HEK293T (cell line): Measurements from ENCODE around the gene DNAH1.

Experiments
- BHLHE40 ChIP-seq: fragments of 450-650 bp; IDR thresholded peaks from 2 replicates; pipeline ENCODE4 v1.6.1; 2016; ENCODE audit warnings: mild to moderate bottlenecking, moderate library complexity, borderline replicate concordance
- FOXA1 ChIP-seq: fragments of 450-650 bp; IDR thresholded peaks from 2 replicates; pipeline ENCODE4 v1.6.1; 2016; ENCODE audit warnings: mild to moderate bottlenecking
- FOXK2 ChIP-seq: fragments of 450-650 bp; IDR thresholded peaks from 2 replicates; pipeline ENCODE4 v1.6.1; 2016; ENCODE audit warnings: mild to moderate bottlenecking
- FOXM1 ChIP-seq: fragments of 450-650 bp; IDR thresholded peaks from 2 replicates; pipeline ENCODE4 v1.6.1; 2017; ENCODE audit warnings: mild to moderate bottlenecking, borderline replicate concordance
- HDGF ChIP-seq: fragments of 450-650 bp; IDR thresholded peaks from 2 replicates; pipeline ENCODE4 v1.6.1; 2017; ENCODE audit warnings: antibody characterized with exemption, borderline replicate concordance
- L3MBTL2 ChIP-seq: fragments of 450-650 bp; conservative IDR thresholded peaks from 2 replicates; pipeline ENCODE4 v1.6.1; 2016; ENCODE audit warnings: mild to moderate bottlenecking
- NFRKB ChIP-seq: fragments of 450-650 bp; IDR thresholded peaks from 2 replicates; pipeline ENCODE4 v1.6.1; 2016; ENCODE audit warnings: mild to moderate bottlenecking, moderate library complexity
- SP1 ChIP-seq: fragments of 450-650 bp; IDR thresholded peaks from 2 replicates; pipeline ENCODE4 v1.6.1; 2017
- SUZ12 ChIP-seq: fragments of 450-650 bp; IDR thresholded peaks from 2 replicates; pipeline ENCODE4 v1.6.1; 2016; ENCODE audit warnings: mild to moderate bottlenecking
- TARDBP ChIP-seq: fragments of 450-650 bp; IDR thresholded peaks from 2 replicates; pipeline ENCODE4 v1.6.1; 2016
- ZNF384 ChIP-seq: fragments of 450-650 bp; IDR thresholded peaks from 2 replicates; pipeline ENCODE4 v1.6.1; 2016

DNA sequence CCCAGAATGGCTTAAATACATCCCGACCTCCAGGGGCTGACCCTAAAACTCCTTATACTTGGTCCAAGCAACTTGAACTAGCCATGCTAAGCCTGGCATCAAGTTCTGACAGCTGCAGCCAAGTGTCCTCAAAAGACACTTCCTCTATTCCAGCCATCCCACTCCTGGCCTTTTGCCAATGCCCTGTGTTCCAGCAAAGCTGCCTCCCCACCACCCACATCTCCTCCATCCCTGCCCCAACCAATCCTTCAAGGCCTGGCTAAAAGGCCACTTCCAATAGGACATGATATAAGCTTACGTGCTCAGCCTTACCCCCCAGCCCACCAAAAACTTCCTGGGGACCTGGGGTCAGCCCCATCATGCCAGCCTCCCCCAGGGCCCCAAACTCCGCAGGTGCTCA is 87.8 kb downstream of the DNAH1 start:
- no peak for TF ChIP-seq ZNF384
- TF ChIP-seq L3MBTL2, result no peak
- no peak for TF ChIP-seq SUZ12
- TF ChIP-seq HDGF, result no peak
- TF ChIP-seq FOXA1, result no peak
- no peak for TF ChIP-seq NFRKB
- no peak for TF ChIP-seq FOXM1
- TF ChIP-seq TARDBP, result no peak
- TF ChIP-seq BHLHE40, result no peak
- no peak for TF ChIP-seq FOXK2
- TF ChIP-seq SP1, result no peak
